Measurements from ENCODE around the gene UHRF2. TPM values are rescaled to one million over a fixed set of nuclear protein-coding genes. Genes with fewer than 3 reads are reported as not detected.
"Not testable (repeated sequence)": the region's sequence is repeated elsewhere in the genome, so short reads cannot be mapped to it uniquely, and the experiment has no call there.

UHRF2 gene
- total RNA-seq, 1 experiment from 2014 or later: 40.6 TPM

DNA sequence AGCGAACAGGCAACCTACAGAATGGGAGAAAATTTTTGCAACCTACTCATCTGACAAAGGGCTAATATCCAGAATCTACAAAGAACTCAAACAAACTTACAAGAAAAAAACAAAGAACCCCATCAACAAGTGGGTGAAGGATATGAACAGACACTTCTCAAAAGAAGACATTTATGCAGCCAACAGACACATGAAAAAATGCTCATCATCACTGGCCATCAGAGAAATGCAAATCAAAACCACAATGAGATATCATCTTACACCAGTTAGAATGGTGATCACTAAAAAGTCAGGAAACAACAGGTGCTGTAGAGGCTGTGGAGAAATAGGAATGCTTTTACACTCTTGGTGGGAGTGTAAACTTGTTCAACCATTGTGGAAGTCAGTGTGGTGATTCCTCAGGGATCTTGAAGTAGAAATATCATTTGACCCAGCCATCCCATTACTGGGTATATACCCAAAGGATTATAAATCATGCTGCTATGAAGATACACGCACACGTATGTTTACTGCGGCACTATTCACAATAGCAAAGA, 31.5 kb upstream of the UHRF2 start:
- H3K36me3 ChIP-seq (ENCODE audit: control insufficient read depth in 1 of 2, insufficient read depth in 2 of 2, low read length in 2 of 2); BruUV-seq (replicated peaks); H3K9me2 ChIP-seq (ENCODE audit: insufficient read depth); H3K4me3 ChIP-seq (replicated peaks in 1 of 2; ENCODE audit: low read depth in 1 of 2, low read length in 2 of 2); H3K9ac ChIP-seq (ENCODE audit: low read length); H3K27me3 ChIP-seq (ENCODE audit: insufficient read depth, low read length); CTCF ChIA-PET; H3K9me3 ChIP-seq (ENCODE audit: control insufficient read depth in 1 of 2, insufficient read depth in 1 of 2, low read depth in 1 of 2, low read length in 2 of 2); ATAC-seq; POLR2A ChIA-PET; RAD21 ChIA-PET (ENCODE audit: low non-redundant PET in 1 of 2, low total read pairs in 2 of 2, uncharacterized antibody in 2 of 2, unreplicated experiment in 2 of 2); H3K4me2 ChIP-seq (ENCODE audit: low read length); H3K4me1 ChIP-seq (ENCODE audit: control insufficient read depth in 1 of 2, insufficient read depth in 2 of 2, low read length in 2 of 2); H3K27ac ChIP-seq (ENCODE audit: low read depth, low read length); DNase-seq (ENCODE audit: low read depth, low spot score); H4K20me1 ChIP-seq (ENCODE audit: insufficient read depth); intact Hi-C loops (cut with micrococcal nuclease); H2AFZ ChIP-seq (ENCODE audit: low read depth, low read length, poor library complexity, severe bottlenecking); H3K79me2 ChIP-seq (ENCODE audit: insufficient read depth, low read length): not testable (repeated sequence)

DNA sequence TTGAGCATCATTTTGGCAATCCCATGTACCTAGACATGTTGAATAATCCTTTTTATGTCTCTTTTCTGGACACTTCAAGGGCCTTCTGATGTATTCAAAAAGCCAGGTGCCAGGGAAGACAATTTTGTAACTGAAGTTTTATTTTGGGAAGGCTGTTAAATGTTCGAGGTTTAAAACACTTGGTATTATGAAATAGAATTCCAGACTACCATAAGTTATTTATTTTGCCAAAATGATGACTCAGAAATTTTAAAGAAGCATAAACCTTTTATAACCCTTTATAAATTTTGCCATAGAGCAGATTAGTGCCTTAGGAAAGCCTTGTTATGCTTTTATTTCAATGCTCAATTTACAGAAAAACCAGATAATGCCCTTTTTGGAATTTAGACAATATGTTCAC, 30.3 kb upstream of the UHRF2 start:
- H3K27me3 ChIP-seq (ENCODE audit: insufficient read depth, low read length): no peaks in the 10 kb centered on the region
- H3K9ac ChIP-seq (ENCODE audit: low read length): no peak overlapping the region
- ATAC-seq (no peak), DNase-seq (ENCODE audit: low read depth, low spot score) (no peak)
- ChIA-PET POLR2A (no interaction called here), RAD21 (ENCODE audit: low non-redundant PET in 1 of 2, low total read pairs in 2 of 2, uncharacterized antibody in 2 of 2, unreplicated experiment in 2 of 2) (no interaction called here), CTCF (no interaction called here)
- intact Hi-C loops (cut with micrococcal nuclease): no loop called here
- no peaks in the 10 kb centered on the region for H3K36me3 ChIP-seq (ENCODE audit: control insufficient read depth in 1 of 2, insufficient read depth in 2 of 2, low read length in 2 of 2)
- no peaks in the 10 kb centered on the region for H3K9me3 ChIP-seq (ENCODE audit: control insufficient read depth in 1 of 2, insufficient read depth in 1 of 2, low read depth in 1 of 2, low read length in 2 of 2)
- no peak overlapping the region for H3K4me3 ChIP-seq (replicated peaks in 1 of 2; ENCODE audit: low read depth in 1 of 2, low read length in 2 of 2)
- no peak overlapping the region for H3K27ac ChIP-seq (ENCODE audit: low read depth, low read length)
- H3K4me1 ChIP-seq (ENCODE audit: control insufficient read depth in 1 of 2, insufficient read depth in 2 of 2, low read length in 2 of 2): peaks cover 0 to 8% of the 10 kb centered on the region in 2 experiments; a peak in 1 of 4 replicates
- no peaks in the 10 kb centered on the region for H3K9me2 ChIP-seq (ENCODE audit: insufficient read depth)
- no peak overlapping the region for H3K4me2 ChIP-seq (ENCODE audit: low read length)
- no peak for TF ChIP-seq YY1 (IDR thresholded peaks at IDR 0.05; ENCODE audit: extremely low read depth, insufficient replicate concordance, low read depth, low read length)
- TF ChIP-seq SIN3A (IDR thresholded peaks at IDR 0.05; ENCODE audit: low read depth): no peak
- TF ChIP-seq, protein P1, sequence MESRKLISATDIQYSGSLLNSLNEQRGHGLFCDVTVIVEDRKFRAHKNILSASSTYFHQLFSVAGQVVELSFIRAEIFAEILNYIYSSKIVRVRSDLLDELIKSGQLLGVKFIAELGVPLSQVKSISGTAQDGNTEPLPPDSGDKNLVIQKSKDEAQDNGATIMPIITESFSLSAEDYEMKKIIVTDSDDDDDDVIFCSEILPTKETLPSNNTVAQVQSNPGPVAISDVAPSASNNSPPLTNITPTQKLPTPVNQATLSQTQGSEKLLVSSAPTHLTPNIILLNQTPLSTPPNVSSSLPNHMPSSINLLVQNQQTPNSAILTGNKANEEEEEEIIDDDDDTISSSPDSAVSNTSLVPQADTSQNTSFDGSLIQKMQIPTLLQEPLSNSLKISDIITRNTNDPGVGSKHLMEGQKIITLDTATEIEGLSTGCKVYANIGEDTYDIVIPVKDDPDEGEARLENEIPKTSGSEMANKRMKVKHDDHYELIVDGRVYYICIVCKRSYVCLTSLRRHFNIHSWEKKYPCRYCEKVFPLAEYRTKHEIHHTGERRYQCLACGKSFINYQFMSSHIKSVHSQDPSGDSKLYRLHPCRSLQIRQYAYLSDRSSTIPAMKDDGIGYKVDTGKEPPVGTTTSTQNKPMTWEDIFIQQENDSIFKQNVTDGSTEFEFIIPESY (IDR thresholded peaks at IDR 0.05; ENCODE audit: extremely low read depth, insufficient replicate concordance, low read length): no peak
- TF ChIP-seq EZH2 (IDR thresholded peaks at IDR 0.05): no peak
- no peak for TF ChIP-seq EGR1 (IDR thresholded peaks at IDR 0.05; ENCODE audit: low read depth)
- H3K79me2 ChIP-seq (ENCODE audit: insufficient read depth, low read length): no peaks in the 10 kb centered on the region
- H2AFZ ChIP-seq (ENCODE audit: low read depth, low read length, poor library complexity, severe bottlenecking): no peak overlapping the region
- no TSS peak for BruUV-seq (replicated peaks)
- H4K20me1 ChIP-seq (ENCODE audit: insufficient read depth): no peaks in the 10 kb centered on the region
